SK-N-MC (cell line): ENCODE measurements around the gene KATNIP.

Source experiments
- DNase-seq: peaks from one replicate; pipeline ENCODE4 v3.0.0-alpha.2; 2011; ENCODE audit warnings: low read depth, low spot score
- H3K27ac ChIP-seq: fragments of 200-600 bp; sonication (generic); 2 replicates; pipeline ENCODE4 v1.5.1; 2016; ENCODE audit warnings: mixed run types
- H3K36me3 ChIP-seq: fragments of 200-600 bp; sonication (generic); 2 replicates; pipeline ENCODE4 v1.6.1; 2017; ENCODE audit warnings: antibody characterized with exemption, low read length, mixed read lengths; ENCODE audit not compliant: insufficient read depth
- H3K4me3 ChIP-seq: fragments of 200-600 bp; sonication (generic); 2 replicates; pipeline ENCODE4 v1.5.1; 2016
- H3K9ac ChIP-seq: fragments of 200-600 bp; sonication (generic); 2 replicates; pipeline ENCODE4 v1.8.0; 2017; ENCODE audit warnings: mixed run types, mixed read lengths; ENCODE audit not compliant: insufficient read length
- H3K9me3 ChIP-seq: fragments of 200-600 bp; sonication (generic); 2 replicates; pipeline ENCODE4 v1.6.1; 2017; ENCODE audit warnings: low read depth, mild to moderate bottlenecking, antibody characterized with exemption, low read length, moderate library complexity, mixed read lengths
- EZH2 ChIP-seq: fragments of 200-600 bp; sonication (generic); IDR thresholded peaks from one replicate; pipeline ENCODE4 v1.6.1; 2017; ENCODE audit warnings: antibody characterized with exemption
- FOXP2 ChIP-seq: optimal IDR thresholded peaks from 2 replicates; pipeline ENCODE3; 2011; ENCODE audit warnings: mild to moderate bottlenecking, moderate library complexity; ENCODE audit not compliant: insufficient read depth; ENCODE audit errors: extremely low read length, control extremely low read depth
- POLR2AphosphoS5 ChIP-seq: IDR thresholded peaks from 2 replicates; pipeline ENCODE4 v1.6.1; 2012; ENCODE audit warnings: mild to moderate bottlenecking, low read depth, low read length, borderline replicate concordance

KATNIP gene

GRCh38 chr16:27547134-27547533, 2.8 kb upstream of the KATNIP start:
- TF ChIP-seq POLR2AphosphoS5 (no peak), EZH2 (no peak), FOXP2 (no peak)
- peaks cover 29% of the 10 kb centered on the region for H3K36me3 ChIP-seq
- DNase-seq: no peak
- H3K4me3 ChIP-seq: no peak overlapping the region
- H3K9ac ChIP-seq: no peak overlapping the region
- no peak overlapping the region for H3K27ac ChIP-seq
- H3K9me3 ChIP-seq: no peaks in the 10 kb centered on the region

GRCh38 chr16:27547851-27548250, 2.1 kb upstream of the KATNIP start:
- no peak for DNase-seq
- Histone ChIP-seq H3K36me3 (peaks cover 22% of the 10 kb centered on the region), H3K4me3 (no peak overlapping the region), H3K9ac (no peak overlapping the region), H3K9me3 (no peaks in the 10 kb centered on the region), H3K27ac (no peak overlapping the region)
- TF ChIP-seq POLR2AphosphoS5: no peak
- no peak for TF ChIP-seq FOXP2
- TF ChIP-seq EZH2: no peak

- Histone ChIP-seq H3K9me3 (no peaks in the 10 kb centered on the region), H3K27ac (no peak overlapping the region), H3K36me3 (peaks cover 9% of the 10 kb centered on the region), H3K9ac (peak overlapping the region; percentile 89), H3K4me3 (peak overlapping the region; percentile 96)
- DNase-seq: no peak
- TF ChIP-seq POLR2AphosphoS5 (no peak), EZH2 (no peak), FOXP2 (no peak)
These were observed 539 bp upstream of the KATNIP start for GRCh38 chr16:27549464-27549745.

GRCh38 chr16:27550582-27550920, 607 bp downstream of the KATNIP start:
- DNase-seq: no peak
- Histone ChIP-seq H3K9me3 (no peaks in the 10 kb centered on the region), H3K36me3 (peaks cover under 1% of the 10 kb centered on the region), H3K9ac (peak overlapping the region; percentile 78), H3K27ac (no peak overlapping the region), H3K4me3 (peak overlapping the region; percentile 96)
- TF ChIP-seq POLR2AphosphoS5 (no peak), EZH2 (no peak), FOXP2 (no peak)

GRCh38 chr16:27551036-27551435, 1.1 kb downstream of the KATNIP start:
- H3K9ac ChIP-seq: peak overlapping the region; percentile 78
- TF ChIP-seq POLR2AphosphoS5 (no peak), EZH2 (no peak), FOXP2 (no peak)

GRCh38 chr16:27556471-27556870, 6.5 kb downstream of the KATNIP start:
- no peak for TF ChIP-seq FOXP2
- TF ChIP-seq EZH2: no peak
- TF ChIP-seq POLR2AphosphoS5: no peak
- Histone ChIP-seq H3K27ac (no peak overlapping the region), H3K4me3 (no peak overlapping the region), H3K9ac (no peak overlapping the region), H3K9me3 (no peaks in the 10 kb centered on the region), H3K36me3 (no peaks in the 10 kb centered on the region)
- no peak for DNase-seq

More at GRCh38 chr16:27551036-27551435, 1.1 kb downstream of the KATNIP start:
- no peaks in the 10 kb centered on the region; the same call in none of the 2 replicates for H3K36me3 ChIP-seq
- H3K27ac ChIP-seq: no peak overlapping the region
- no peak for DNase-seq
- no peaks in the 10 kb centered on the region for H3K9me3 ChIP-seq
- peak overlapping the region; percentile 96 for H3K4me3 ChIP-seq

GRCh38 chr16:27558434-27558833, 8.5 kb downstream of the KATNIP start:
- DNase-seq: no peak
- no peaks in the 10 kb centered on the region for H3K36me3 ChIP-seq
- no peak for TF ChIP-seq EZH2
- no peak for TF ChIP-seq POLR2AphosphoS5
- TF ChIP-seq FOXP2: no peak
- no peak overlapping the region for H3K9ac ChIP-seq
- no peak overlapping the region for H3K4me3 ChIP-seq
- H3K9me3 ChIP-seq: no peaks in the 10 kb centered on the region
- no peak overlapping the region for H3K27ac ChIP-seq

GRCh38 chr16:27558932-27559331, 9.0 kb downstream of the KATNIP start:
- H3K9me3 ChIP-seq: no peaks in the 10 kb centered on the region
- H3K9ac ChIP-seq: no peak overlapping the region
- no peak overlapping the region for H3K27ac ChIP-seq
- DNase-seq: no peak
- no peaks in the 10 kb centered on the region for H3K36me3 ChIP-seq
- TF ChIP-seq EZH2: no peak
- TF ChIP-seq POLR2AphosphoS5: no peak
- no peak for TF ChIP-seq FOXP2
- no peak overlapping the region for H3K4me3 ChIP-seq

- H3K9me3 ChIP-seq: no peaks in the 10 kb centered on the region
- H3K36me3 ChIP-seq: no peaks in the 10 kb centered on the region
- H3K9ac ChIP-seq: no peak overlapping the region
- DNase-seq: no peak
- H3K4me3 ChIP-seq: no peak overlapping the region
- no peak overlapping the region for H3K27ac ChIP-seq
- TF ChIP-seq POLR2AphosphoS5 (no peak), FOXP2 (no peak), EZH2 (no peak)
These were observed 11.3 kb downstream of the KATNIP start for GRCh38 chr16:27561216-27561615.
